HL-60 (cell line): ENCODE results near the gene KRTAP29-1.

Source experiments
- DNase-seq, 2 experiments: peaks; one replicate each; pipeline ENCODE4 v3.0.0-alpha.2; 2010 to 2020; ENCODE audit warnings: low read depth in 1 of 2, low spot score in 1 of 2
- H3K27ac ChIP-seq: fragments of 250-450 bp; sonication (Bioruptor Pico); replicated peaks from 2 replicates; pipeline ENCODE4 v1.5.1; 2020; ENCODE audit warnings: mild to moderate bottlenecking, moderate library complexity
- H3K27me3 ChIP-seq: fragments of 250-450 bp; sonication (Bioruptor Pico); 2 replicates; pipeline ENCODE4 v1.5.1; 2021; ENCODE audit warnings: mild to moderate bottlenecking, moderate library complexity; ENCODE audit not compliant: insufficient read depth, poor library complexity, severe bottlenecking
- H3K4me3 ChIP-seq: replicated peaks from 2 replicates; pipeline ENCODE4 v1.5.1; 2011; ENCODE audit warnings: mild to moderate bottlenecking, control low read depth, low read length; ENCODE audit not compliant: insufficient read depth
- CTCF ChIP-seq: IDR thresholded peaks from one replicate; pipeline ENCODE4 v1.5.1; 2011; ENCODE audit warnings: low read length, control low read depth, inconsistent platforms; ENCODE audit not compliant: insufficient read depth
- GABPA ChIP-seq: IDR thresholded peaks from 2 replicates; pipeline ENCODE4 v1.6.1; 2012; ENCODE audit warnings: low read depth
- POLR2AphosphoS5 ChIP-seq: IDR thresholded peaks from 2 replicates; pipeline ENCODE4 v1.6.1; 2012; ENCODE audit warnings: low read depth
- REST ChIP-seq: IDR thresholded peaks from 2 replicates; pipeline ENCODE4 v1.6.1; 2012; ENCODE audit warnings: low read depth; ENCODE audit not compliant: insufficient replicate concordance
- SPI1 ChIP-seq: IDR thresholded peaks from 2 replicates; pipeline ENCODE4 v1.6.1; 2012; ENCODE audit warnings: low read depth, mild to moderate bottlenecking, borderline replicate concordance

KRTAP29-1 gene

GRCh38 chr17:41254861-41255260 is 47.8 kb downstream of the KRTAP29-1 start:
- Histone ChIP-seq H3K4me3 (no peak overlapping the region), H3K27ac (no peak overlapping the region), H3K27me3 (peaks cover 4% of the 10 kb centered on the region)
- no peak for DNase-seq
- TF ChIP-seq CTCF: no peak
- no peak for TF ChIP-seq SPI1
- no peak for TF ChIP-seq POLR2AphosphoS5
- TF ChIP-seq GABPA: no peak
- TF ChIP-seq REST: no peak
